Activated naive CD4-positive, alpha-beta T cell treated with Interleukin-2 at 50 U/mL for 16 hours (primary cell): ENCODE results near the gene CSGALNACT2.
A peak's percentile ranks its signal among the peaks of the same experiment; 100 is the strongest.
"Not testable (repeated sequence)": the region's sequence is repeated elsewhere in the genome, so short reads cannot be mapped to it uniquely, and the experiment has no call there.

ENCODE experiments used
- DNase-seq: peaks from one replicate; pipeline ENCODE4 v3.0.0-alpha.2; 2020

The CSGALNACT2 gene

GRCh38 chr10:43218951-43219837 lies 80.9 kb downstream of the CSGALNACT2 start:
- DNase-seq: no peak

GRCh38 chr10:43219848-43220247 lies 81.6 kb downstream of the CSGALNACT2 start:
- DNase-seq: no peak

GRCh38 chr10:43220251-43220650 lies 82.0 kb downstream of the CSGALNACT2 start:
- not testable (repeated sequence) for DNase-seq

GRCh38 chr10:43220657-43221418 lies 82.6 kb downstream of the CSGALNACT2 start:
- DNase-seq: no peak

GRCh38 chr10:43221419-43222209 lies 83.4 kb downstream of the CSGALNACT2 start:
- no peak for DNase-seq

- no peak for DNase-seq
These were observed 84.0 kb downstream of the CSGALNACT2 start for GRCh38 chr10:43222210-43222720.

GRCh38 chr10:43223056-43223455 lies 84.8 kb downstream of the CSGALNACT2 start:
- no peak for DNase-seq

DNA sequence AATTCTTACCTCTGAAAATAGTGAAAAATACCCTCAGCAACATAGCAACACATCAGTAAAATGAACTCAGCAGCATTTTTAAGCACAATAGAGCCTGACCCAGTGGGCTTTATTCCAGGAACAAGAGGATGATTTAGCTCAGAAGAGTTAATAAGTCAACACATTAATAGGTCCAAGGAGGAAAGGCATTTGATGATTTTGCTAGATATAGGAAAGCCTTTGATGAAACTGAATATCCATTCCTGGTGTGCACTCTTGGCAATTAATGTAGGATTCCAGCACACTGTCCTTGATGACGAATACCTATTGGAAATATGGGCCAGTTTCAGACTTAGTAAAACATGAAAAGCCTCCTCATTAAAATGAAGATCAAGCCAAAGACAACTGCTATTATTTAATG lies 86.1 kb downstream of the CSGALNACT2 start:
- no peak for DNase-seq

DNA sequence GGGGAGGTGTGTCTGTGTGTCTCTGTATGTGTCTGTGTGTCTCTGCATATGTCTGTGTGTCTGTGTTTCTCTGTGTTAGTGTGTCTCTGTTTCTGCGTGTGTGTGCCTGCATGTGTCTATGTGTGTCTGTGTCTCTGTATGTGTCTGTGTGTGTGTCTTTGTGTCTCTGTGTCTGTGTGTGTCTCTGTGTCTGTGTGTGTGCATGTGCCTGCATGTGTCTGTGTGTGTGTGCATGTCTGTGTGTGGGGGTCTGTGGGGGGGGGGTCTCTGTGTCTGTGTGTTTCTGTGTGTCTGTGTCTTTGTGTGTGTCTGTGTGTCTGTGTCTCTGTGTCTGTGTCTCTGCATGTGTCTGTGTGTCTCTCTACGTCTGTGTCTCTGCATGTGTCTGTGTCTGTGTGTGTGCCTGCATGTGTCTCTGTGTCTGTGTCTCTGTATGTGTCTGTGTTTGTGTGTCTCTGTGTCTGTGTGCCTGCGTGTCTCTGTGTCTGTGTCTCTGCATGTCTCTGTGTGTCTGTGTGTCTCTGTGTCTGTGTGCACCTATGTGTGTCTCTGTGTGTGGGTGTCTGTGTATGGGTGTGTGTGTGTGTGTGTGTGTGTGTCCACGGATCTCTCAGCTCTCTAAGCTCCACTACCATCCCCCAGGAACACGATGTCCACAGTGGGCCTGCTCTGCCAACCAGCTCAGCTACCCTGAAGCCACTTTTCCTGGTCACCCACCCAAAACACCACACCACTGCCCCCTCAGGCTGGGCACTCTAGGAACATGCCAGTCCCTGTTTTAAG lies 87.0 kb downstream of the CSGALNACT2 start:
- no peak for DNase-seq

DNA sequence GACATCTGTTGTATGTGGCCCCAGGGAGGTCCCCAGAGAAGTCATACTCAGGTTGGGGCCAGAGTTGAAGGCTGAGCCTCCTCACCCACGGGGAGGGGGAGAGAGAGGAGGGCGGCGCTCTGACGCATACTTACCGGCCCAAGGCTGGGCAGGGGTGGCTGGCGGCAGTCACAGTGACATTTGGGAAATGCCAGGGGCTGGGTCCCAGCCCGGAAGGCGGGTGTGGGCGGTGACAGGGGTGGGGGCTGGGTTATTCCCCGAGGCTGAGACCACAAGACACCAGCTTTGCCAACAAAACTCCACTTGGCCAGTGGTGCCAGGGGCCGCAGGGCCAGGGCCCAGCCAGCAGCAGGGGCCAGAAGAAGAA lies 87.5 kb downstream of the CSGALNACT2 start:
- peak; percentile 60 for DNase-seq

GRCh38 chr10:43226441-43226840 lies 88.2 kb downstream of the CSGALNACT2 start:
- no peak for DNase-seq

GRCh38 chr10:43226851-43227845 lies 88.9 kb downstream of the CSGALNACT2 start:
- peak; percentile 0 for DNase-seq

DNA sequence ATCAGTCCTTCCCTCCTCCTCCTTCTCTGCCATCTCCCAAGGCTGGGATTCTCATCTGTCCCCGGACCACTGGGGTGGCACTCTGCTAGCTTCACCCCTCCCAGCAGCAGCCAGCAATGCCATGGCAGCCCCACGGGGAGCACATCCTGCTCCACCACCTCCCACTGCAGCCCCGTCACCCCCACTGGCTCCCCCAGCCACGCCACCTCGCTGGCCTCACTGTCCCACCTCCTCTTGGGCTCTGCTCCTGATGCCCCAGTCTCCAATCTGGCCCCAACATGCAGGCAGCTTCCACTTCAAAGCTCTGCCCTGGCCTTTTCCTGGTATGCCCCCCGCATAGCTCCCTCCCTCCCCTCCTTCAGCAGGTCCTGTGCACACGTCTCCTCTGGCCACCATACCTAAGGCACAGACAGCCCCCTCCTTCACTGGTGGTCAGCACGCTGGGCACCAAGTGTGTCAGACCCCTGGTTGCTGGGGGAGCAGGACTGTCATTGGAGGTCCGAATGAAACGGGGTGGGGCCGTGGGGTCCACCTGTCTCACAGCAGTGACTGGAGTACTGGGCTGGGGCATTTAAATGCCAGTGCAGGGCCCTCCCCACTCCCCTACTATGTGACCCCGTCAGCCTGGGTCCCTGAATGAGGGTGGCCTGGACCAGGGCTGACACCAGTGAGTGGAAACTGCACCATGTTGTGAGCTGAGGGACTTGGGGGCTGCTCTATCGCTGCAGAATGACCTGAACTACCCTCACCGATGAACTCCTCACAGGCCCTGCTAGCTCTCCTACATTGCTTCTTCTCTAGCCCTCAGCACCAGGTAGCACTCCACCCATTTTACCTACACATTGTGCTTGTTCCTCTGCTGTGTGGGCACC lies 89.9 kb downstream of the CSGALNACT2 start:
- DNase-seq: no peak

DNA sequence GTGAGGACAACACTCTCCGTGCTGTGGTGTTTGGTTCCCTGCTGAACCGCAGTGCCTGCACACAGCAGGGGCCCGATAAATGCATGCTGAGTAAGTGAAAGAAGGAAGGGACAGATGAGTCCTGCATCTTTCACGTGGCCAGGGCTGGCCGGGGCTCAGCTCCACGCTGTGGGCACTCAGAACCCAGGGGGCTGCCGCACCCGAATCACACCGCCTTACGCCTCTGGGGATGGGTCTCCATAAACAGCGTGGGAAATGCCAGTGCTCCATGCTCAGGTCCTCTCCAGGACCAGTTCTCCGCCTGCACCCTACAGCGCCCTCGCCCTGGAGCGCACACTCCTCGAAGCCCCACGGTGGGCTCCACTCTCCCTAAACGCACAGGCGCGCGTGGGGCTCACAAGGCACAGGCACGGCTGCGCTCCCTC lies 90.5 kb downstream of the CSGALNACT2 start:
- peak; percentile 6 for DNase-seq

GRCh38 chr10:43229208-43230061 lies 91.2 kb downstream of the CSGALNACT2 start:
- DNase-seq: peak; percentile 56

GRCh38 chr10:43230101-43230908 lies 92.1 kb downstream of the CSGALNACT2 start:
- peak; percentile 1 for DNase-seq

- DNase-seq: peak; percentile 4
These were observed 92.8 kb downstream of the CSGALNACT2 start for GRCh38 chr10:43230909-43231522.
